Adipose tissue (tissue), 3 donors: ENCODE measurements around the gene COL20A1. TPM values are rescaled to one million over a fixed set of nuclear protein-coding genes. Genes with fewer than 3 reads are reported as not detected.
"Not testable (repeated sequence)": the region's sequence is repeated elsewhere in the genome, so short reads cannot be mapped to it uniquely, and the experiment has no call there.

Experiments used
- H3K27ac ChIP-seq: one replicate; pipeline ENCODE4 v1.5.1; 2013; ENCODE audit warnings: low read depth, low read length
- WGBS, 3 donors: extraction: QIAGEN DNeasy Blood & Tissue Kit; methylation state at CpG; one replicate each; pipeline ENCODE4 v1.1.7; 2013; 5-methylcytosine and 5-hydroxymethylcytosine counted together
- polyA plus RNA-seq, 3 donors: library from polyadenylated mRNA; stranded (reverse); fragments of 200-250 nt; gene quantifications; one replicate each; pipeline ENCODE4 v1.2.3, GENCODE V29; 2013
- donor health status: healthy with polysubstance abuse.
- donor health status: Bipolar disorder and iron deficiency.
- donor health status: healthy.

Gene COL20A1
- polyA plus RNA-seq, 3 donors: not detected

DNA sequence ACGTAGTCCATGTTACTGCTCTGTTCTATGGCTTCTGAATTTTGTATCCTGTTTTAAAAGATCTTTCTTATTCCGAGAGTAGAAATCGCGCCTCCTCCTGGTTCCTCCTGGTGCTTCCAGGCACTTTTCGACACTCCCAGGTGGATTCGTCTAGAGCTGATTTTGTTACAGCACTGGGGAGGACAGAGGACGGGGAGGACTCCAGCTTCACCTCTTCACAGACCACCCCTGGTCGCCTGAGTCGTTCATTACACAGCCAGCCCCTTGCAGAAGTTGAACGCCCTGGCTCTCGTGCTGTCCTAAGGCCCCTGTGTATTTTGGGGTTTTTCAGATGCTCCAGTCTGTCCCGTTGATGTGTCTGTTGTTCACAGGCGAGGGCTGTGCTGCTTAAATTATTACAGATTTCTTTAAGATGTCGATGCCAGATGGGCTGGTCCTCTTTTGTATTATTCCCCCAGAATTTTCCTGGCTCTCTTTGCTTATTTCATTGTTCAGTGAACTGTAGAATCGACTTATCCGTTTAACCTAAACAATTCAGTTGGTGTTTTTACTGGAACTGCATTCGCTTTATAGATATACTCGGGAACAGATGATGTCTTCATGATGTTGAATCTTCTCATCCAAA lies 30.5 kb downstream of the COL20A1 start:
- WGBS, 3 donors: 56 to 71% (median 70%) methylated on average over 18 of the region's 18 CpGs
- H3K27ac ChIP-seq: no peak overlapping the region

DNA sequence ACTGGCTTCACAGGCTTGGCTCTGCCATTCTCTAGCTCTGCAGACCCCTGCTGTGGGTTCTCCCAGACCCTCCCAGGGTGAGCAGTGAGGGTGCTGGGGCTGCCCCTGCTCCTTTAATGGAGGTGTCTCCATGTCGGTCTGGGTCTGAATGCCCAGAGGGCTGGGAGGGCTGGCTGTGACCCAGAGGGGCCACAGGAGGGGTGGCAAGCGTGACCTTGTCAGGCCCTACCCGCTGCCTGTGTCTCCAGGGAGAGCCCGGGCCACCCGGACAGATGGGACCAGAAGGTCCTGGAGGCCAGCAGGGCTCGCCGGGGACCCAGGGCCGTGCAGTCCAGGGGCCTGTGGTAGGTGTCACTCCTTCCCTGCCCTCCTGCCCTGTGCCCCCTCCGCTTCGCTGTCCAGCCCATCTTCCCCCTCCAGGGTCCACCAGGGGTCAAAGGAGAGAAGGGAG lies 32.1 kb downstream of the COL20A1 start:
- 65 to 89% (median 86%) methylated on average over 10 of the region's 10 CpGs for WGBS, 3 donors

DNA sequence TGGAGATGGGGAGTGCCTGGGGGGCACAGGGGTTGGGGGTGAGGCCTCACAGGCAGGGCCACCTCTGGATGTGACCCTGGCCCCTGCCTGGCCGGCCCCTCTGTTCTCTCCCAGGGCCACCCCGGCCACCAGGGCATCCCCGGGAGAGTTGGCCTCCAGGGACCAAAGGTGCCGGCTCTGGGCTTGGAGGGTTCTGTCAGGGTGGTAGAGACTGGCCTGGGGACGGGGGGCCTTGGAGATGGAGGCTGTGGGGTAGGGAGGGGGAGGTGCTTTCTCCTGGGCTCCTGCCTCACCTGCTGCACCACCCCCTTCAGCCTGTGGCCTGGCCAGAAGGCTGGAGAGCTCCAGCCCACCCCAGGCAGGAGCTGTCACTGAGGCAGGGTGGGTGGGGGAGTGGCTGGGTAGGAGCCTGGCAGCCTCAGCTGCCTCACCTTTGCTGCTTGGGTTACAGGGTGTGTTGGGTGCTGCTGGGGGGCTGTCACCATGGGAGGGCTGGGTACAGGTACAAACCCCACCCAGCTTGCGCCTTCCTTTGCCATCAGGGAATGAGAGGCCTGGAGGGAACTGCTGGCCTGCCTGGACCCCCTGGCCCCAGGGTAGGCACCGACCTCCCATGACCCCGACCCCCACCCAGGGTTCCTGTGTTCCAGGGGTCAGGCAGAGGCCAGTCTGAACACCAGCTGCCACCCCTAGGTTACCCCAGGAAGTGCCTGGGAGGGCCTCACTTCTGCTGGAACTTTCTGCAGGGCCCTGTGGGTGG lies 32.7 kb downstream of the COL20A1 start:
- 75 to 90% (median 86%) methylated on average over 7 to 8 of the region's 8 CpGs for WGBS, 3 donors
- no peak overlapping the region for H3K27ac ChIP-seq

More for the DNA sequence above, 32.1 kb downstream of the COL20A1 start:
- no peak overlapping the region for H3K27ac ChIP-seq

DNA sequence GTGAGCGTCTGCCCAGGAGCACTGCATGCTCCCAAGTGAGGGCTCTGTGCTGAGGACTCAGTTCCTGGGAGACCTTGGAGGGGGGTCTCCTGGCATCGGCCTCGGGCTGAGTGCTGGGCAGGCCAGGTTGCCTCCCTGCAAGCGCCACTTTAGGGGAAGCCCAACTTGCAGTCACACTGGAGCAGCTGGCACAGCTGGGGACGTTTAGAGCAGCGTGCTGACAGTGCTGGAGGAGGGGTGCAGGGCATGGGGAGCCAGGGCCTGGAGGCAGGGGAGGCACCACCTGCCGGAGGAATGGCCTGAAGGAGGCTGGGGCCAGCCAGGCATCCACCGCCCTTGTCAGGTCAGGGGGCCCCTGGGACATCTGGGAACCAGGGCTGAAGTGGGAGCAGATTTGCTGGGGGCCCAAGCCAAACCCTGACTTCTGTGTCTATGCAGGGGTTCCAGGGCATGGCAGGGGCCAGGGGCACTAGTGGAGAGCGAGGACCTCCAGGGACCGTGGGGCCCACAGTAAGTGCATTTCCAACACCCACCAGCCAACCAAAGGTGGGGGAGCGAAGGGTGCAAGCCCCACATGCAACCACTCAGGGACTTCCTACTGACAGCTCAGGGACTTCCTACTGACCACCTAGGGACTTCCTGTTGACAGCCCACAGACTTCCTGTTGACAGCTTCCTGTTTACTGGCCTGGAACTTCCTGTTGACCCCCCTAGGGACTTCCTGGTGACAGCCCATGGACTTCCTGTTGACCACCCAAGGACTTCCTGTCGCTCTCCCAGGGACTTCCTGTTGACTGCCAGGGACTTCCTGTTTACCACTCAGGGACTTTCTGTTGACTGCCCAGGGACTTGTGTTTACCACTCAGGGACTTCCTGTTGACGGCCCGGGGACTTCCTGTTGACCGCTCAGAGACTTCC lies 33.6 kb downstream of the COL20A1 start:
- 77 to 83% (median 81%) methylated on average over 15 of the region's 15 CpGs for WGBS, 3 donors
- H3K27ac ChIP-seq: no peak overlapping the region

DNA sequence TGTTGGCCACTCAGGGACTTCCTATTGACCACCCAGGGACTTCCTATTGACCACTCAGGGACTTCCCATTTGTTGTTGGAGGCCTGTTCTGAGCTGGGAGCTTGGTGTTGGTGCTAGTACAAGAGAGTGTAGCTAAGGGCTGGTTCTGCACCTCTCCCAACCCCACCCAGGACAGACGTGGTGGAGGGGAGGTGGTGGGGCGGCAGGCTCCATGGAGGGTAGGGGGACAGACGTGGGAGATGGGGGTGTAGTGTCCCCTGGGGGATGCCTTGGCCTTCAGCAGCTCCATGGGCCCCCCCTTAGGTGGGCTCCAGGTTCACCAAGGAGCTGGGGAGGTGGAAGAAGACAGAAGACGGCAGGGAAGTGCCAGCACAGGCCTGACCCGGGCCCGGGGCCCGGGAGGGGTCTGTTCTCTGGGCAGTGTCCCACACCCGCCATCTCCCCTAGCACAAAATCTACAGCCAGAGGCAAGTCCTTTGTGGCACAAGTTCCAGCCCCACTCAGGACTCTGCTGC lies 34.3 kb downstream of the COL20A1 start:
- 80 to 89% (median 85%) methylated on average over 8 of the region's 8 CpGs for WGBS, 3 donors
- no peak overlapping the region for H3K27ac ChIP-seq

DNA sequence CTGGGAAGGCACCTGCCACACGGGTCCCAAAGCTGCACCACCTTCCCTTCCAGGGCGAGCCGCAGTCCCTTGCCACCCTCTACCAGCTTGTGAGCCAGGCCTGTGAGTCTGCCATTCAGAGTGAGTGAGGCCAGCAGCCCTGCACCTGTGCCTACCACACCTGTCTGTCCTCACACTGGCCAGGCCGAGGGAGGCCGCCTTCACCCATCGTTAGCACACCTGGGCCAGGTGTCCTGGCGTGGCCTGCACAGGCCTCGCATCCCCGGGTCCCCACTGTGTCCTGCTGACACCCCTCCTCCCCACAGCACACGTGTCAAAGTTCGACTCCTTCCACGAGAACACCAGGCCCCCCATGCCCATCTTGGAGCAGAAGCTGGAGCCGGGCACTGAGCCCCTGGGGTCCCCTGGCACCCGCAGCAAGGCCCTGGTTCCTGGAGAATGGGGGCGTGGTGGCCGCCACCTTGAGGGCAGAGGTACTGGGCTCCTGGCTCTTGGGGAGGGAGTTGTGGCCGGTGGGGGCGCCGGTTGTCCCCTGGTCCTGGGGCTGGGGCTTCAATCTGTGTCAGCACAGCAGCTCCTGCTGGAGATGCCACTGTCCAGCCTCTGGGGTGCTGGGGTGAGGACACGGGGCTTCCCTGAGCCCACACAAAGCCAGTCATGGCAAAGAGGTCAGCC lies 35.2 kb downstream of the COL20A1 start:
- 63 to 90% (median 87%) methylated on average over 20 of the region's 20 CpGs for whole genome bisulfite sequencing, 3 donors

DNA sequence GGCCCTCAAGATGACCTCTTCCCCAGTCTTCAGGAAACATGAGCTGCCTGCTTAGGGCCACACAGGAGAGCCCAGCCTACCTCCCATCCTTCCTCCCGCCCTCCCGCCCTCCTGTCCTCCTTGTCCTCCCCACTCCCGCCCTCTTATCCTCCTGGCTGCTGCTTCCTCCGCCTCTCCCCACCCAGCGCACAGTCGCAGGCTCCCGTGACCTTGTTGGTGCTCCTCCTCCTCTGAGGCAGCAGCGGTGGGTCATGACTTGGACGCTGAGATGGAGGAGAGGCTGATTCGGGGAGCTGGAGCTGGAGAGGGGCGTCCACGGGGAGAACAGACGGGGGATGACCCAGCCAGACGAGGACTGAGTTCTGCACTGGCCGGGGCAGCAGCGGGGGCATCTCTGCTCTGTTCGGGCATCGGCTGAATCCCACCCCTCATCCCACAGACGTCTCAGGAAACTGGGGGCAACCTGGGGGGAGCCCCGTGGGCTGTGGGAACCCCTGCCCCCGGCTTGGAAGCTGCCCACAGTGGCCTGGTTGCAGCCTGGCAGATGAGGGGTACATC lies 35.8 kb downstream of the COL20A1 start:
- 54 to 67% (median 60%) methylated on average over 19 to 21 of the region's 21 CpGs for WGBS, 3 donors
- H3K27ac ChIP-seq: no peak overlapping the region

More for the DNA sequence above, 35.2 kb downstream of the COL20A1 start:
- no peak overlapping the region for H3K27ac ChIP-seq

DNA sequence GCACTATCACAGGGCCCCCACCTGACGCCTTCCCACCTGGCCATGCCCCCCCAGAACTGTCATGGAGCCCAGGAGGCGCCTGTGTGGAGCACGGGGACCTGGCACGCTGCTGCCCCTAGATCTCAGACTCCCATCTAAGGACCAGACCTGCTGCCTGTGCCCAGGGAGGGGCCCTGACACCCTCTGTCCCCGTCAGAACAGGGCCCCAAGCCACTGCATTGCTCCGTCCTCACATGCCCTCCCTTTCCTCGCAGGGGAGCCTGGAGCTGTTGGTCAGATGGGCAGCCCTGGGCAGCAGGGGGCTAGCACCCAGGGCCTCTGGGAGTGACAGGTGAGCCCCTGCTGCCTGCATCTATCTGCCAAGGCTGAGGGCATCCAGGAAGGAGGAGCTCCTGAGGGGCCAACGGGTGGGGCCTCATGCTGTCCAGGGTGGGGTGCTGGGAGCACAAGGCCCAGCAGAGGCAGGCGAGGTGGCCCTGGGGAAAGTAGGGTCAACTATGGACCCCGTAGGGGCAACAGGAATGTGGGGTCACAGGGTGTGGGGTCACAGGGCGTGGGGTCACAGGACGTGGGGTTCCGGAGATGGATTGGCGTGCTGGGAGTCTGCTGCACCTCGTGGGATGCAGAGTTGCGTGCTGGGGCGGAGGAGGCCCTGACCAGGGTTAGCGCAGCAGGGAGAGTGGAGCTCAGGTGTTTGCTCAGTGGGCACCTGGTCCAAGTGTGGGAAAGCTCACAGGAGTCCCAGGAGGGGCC lies 36.5 kb downstream of the COL20A1 start:
- no peak overlapping the region for H3K27ac ChIP-seq
- WGBS, 3 donors: 60 to 89% (median 86%) methylated on average over 17 to 18 of the region's 18 CpGs

DNA sequence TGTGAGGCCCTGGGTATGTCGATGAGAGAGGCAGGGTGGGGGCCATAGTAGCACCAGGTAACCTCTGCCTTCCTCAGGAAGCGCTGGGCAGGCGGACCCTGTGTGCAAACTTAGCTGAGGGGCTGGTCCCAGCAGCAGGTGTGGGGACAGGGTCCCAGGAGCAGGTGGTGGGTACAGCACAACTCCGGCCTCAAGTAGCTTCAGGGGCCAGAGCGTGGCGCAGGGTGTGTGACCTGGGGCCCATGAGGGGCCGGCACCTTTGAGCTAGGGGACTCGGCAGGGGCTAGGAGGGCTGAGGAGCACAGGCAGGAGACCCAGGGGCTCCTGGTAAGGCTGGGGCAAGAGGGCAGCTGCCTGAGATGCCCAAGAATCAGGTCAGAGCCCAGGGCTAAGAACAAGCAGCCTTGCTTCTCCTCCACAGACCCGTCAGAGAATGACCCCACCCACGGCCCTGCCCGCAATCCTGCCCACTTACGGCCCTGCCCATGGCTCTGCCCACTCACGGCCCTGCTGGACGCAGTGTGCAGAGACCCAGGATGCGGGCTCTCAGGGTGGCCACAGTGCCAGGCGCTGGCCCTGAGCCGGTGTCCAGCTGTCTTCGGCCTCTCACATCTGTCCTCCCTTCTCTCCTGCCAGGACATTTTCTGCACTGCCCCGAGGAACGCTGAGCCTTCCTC lies 37.2 kb downstream of the COL20A1 start:
- 68 to 80% (median 76%) methylated on average over 18 to 20 of the region's 20 CpGs for WGBS, 3 donors
- H3K27ac ChIP-seq: no peak overlapping the region

DNA sequence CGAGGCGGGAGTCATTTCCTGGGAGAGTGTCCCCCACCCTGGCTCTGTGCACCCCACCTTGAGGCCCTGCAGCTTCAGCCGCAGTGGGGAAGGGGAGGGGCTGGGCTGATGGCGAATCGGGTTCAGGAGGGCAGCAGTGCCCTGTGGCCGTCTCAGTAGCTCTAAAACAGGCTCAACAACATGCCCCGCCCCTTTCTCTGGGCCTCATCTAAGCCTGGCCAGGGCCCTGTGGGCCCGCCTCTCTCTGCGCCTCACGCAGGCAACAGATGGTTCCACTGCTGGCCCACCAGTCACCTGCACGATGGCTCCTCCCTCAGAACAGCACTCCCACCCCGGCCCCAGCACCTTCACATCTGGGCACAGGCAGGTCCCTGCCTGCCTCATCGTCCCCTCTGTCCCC lies 38.0 kb downstream of the COL20A1 start:
- 67 to 77% (median 77%) methylated on average over 12 to 13 of the region's 13 CpGs for WGBS, 3 donors
- H3K27ac ChIP-seq: no peak overlapping the region

DNA sequence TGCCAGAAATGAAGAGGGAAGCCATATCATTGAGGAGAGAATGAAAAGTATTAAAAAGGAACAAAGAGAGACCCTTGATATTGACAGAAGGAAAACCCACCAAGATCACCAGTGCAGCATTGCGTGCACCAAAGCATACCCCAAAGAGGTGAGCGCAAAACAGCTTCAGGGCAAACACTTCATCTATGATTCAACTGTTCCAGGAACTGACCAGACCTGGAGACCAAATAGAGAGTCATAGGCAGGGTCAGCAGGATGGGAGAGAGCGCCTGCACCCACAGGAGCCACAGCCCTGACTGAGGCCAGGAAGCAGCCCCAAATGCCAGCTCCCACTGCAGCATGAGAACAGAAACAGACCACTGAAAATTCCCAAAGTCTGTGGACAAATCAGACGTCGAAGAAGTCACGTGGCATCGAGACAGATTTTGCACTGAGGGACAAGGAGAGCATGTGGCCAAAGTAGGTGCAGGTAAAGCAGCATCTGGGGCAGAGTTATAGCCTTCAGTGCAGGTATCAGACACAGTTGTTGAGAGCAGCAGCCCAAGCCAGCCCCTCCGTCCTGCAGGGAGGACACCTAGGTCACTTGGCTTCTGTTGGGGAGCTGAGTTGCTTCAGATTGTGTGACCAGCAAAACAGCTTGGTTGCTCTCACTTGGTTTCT lies 38.9 kb downstream of the COL20A1 start:
- WGBS, 3 donors: 85 to 97% (median 96%) methylated on average over 8 of the region's 8 CpGs
- no peak overlapping the region for H3K27ac ChIP-seq

DNA sequence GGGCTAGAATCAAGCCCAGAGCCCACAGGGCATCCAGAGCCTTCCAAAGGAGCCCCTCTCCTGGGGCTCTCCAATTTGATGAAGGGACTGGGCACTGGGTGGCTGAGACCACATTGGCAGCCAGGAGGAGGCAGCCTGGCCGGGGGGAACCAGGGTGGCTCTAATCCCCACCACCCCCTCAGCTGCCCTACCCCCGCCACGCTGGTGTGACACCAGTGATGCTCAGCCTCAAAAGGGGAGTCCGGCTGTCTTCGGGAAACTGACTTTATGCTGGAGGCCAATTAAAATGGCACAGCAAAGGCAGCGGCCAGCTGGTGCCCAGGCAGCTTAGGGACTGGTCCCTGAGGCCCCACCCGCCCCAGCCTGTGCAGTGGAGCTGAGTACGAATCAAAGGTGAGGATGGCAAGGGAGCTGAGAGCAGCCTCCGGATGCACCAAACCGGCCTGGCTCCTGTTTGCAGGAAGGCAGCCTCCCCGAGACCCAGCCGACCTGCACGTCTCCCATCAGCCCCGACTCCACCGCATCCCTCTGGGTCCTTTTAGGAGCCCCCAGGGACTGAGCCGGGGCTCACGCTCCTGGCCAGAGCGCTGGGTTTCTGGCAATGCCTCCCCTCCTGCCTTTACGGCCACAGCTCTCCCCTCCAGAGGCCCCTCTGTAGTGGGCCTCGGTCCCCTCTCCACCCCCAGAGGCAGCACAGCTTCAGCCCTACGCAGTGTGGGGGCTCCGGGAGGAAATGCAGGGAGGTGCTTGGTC lies 39.7 kb downstream of the COL20A1 start:
- H3K27ac ChIP-seq: no peak overlapping the region
- 80 to 87% (median 83%) methylated on average over 22 of the region's 22 CpGs for WGBS, 3 donors

DNA sequence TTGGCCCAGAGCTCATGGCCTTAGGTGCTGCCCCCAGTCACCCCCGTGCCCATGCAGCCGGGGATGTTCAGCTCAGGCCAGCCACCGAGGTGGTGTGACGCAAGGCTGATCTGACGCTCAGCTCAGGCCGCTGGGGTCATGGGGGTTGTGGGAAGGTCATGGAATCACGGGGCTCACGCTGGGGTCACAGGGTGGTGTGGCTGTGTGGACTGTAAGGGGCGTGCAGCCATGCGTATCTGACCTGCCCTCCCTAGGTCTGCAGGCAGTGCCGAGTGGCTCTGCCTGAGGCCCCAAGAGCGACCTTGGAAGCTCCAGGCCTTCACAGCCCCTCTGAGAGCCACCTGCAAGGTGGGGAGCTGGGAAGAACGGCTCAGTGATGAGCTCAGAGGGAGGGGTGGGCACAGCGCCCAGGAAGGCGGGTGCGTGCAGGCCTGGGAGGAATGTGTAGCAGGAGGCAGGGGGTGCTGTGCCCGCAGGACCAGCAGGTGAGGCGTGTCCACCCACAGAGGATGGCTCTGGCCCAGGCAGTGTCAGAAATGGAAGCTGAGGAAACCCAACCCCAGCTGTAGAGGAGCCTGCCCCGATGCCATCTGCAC lies 40.4 kb downstream of the COL20A1 start:
- WGBS, 3 donors: 72 to 84% (median 81%) methylated on average over 18 to 19 of the region's 19 CpGs
- H3K27ac ChIP-seq: no peak overlapping the region

DNA sequence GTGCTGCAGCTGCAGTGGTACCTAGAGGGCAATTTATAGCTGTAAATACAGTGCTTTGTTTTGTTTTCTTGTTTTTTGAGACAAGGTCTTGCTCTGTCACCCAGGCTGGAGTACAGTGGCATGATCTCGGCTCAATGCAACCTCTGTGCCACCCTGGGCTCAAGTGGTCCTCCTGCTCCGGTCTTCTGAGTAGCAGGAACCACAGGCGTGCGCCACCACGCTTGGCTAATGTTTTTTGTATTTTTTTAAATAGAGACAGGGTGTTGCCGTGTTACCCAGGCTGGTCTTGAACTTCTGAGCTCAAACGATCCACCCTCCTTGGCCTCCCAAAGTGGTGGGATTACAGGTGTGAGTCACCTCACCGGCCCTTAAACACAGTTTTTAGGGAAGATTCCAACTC lies 41.4 kb downstream of the COL20A1 start:
- WGBS, 3 donors: 82 to 83% (median 83%) methylated on average over 8 of the region's 8 CpGs
- H3K27ac ChIP-seq: no peak overlapping the region

DNA sequence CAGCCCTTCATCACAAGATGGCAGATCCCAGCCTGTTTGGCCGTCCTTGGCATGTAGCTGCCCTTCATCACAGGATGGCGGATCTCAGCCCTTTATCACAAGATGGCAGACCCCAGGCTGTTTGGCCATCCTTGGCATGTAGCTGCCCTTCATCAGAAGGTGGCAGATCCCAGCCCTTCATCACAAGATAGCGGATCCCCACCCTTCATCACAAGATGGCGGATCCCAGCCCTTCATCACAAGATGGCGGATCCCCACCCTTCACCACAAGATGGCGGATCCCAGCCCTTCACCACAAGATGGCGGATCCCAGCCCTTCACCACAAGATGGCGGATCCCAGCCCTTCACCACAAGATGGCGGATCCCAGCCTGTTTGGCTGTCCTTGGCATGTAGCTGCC lies 42.1 kb downstream of the COL20A1 start:
- 86 to 96% (median 96%) methylated on average over 7 to 9 of the region's 9 CpGs for WGBS, 3 donors
- not testable (repeated sequence) for H3K27ac ChIP-seq
